ENCODE data around the gene MAP2K5. TPM values are rescaled to one million over a fixed set of nuclear protein-coding genes. Genes with fewer than 3 reads are reported as not detected.

Gene MAP2K5
- total RNA-seq (6.8 and 9.2 TPM in 2 replicates), polyA plus RNA-seq (13.6 and 21.7 TPM in 2 replicates)

GRCh38 chr15:67542420-67543347 is at the start of gene MAP2K5:
MAP2K5 (plus strand) TSS chr15:67542703; CDS start chr15:67543336, 633 bp downstream.
- H3K4me1 ChIP-seq (ENCODE audit: low read depth): no peaks in the 10 kb centered on the region
- TF ChIP-seq, protein P1, sequence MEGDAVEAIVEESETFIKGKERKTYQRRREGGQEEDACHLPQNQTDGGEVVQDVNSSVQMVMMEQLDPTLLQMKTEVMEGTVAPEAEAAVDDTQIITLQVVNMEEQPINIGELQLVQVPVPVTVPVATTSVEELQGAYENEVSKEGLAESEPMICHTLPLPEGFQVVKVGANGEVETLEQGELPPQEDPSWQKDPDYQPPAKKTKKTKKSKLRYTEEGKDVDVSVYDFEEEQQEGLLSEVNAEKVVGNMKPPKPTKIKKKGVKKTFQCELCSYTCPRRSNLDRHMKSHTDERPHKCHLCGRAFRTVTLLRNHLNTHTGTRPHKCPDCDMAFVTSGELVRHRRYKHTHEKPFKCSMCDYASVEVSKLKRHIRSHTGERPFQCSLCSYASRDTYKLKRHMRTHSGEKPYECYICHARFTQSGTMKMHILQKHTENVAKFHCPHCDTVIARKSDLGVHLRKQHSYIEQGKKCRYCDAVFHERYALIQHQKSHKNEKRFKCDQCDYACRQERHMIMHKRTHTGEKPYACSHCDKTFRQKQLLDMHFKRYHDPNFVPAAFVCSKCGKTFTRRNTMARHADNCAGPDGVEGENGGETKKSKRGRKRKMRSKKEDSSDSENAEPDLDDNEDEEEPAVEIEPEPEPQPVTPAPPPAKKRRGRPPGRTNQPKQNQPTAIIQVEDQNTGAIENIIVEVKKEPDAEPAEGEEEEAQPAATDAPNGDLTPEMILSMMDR (IDR thresholded peaks at IDR 0.05; ENCODE audit: low read depth, low read length): no peak
- no peaks in the 10 kb centered on the region for H3K9me3 ChIP-seq (ENCODE audit: low read depth)
- no peaks in the 10 kb centered on the region for H3K36me3 ChIP-seq
- peak; percentile 77 to 88 for DNase-seq (ENCODE audit: low read depth in 1 of 2, low spot score in 1 of 2)
- H3K27me3 ChIP-seq: no peaks in the 10 kb centered on the region
- peak within 1 kb of the TSS; percentile 54 for H3K4me3 ChIP-seq
- peak within 1 kb of the TSS; percentile 11 for H3K27ac ChIP-seq

- DNase-seq (ENCODE audit: low read depth in 1 of 2, low spot score in 1 of 2): no peak
- TF ChIP-seq, protein P1 (IDR thresholded peaks at IDR 0.05; ENCODE audit: low read depth, low read length): no peak
- peaks cover 3% of the 10 kb centered on the region for H3K27me3 ChIP-seq
- H3K27ac ChIP-seq: no peak overlapping the region
- no peak overlapping the region for H3K4me3 ChIP-seq
- no peaks in the 10 kb centered on the region for H3K36me3 ChIP-seq
- no peaks in the 10 kb centered on the region for H3K4me1 ChIP-seq (ENCODE audit: low read depth)
- H3K9me3 ChIP-seq (ENCODE audit: low read depth): no peaks in the 10 kb centered on the region
Observed at GRCh38 chr15:67495585-67495984, 46.9 kb upstream of the MAP2K5 start.

- no peak overlapping the region for H3K27ac ChIP-seq
- peaks cover 32% of the 10 kb centered on the region for H3K27me3 ChIP-seq
- no peaks in the 10 kb centered on the region for H3K4me1 ChIP-seq (ENCODE audit: low read depth)
- H3K4me3 ChIP-seq: no peak overlapping the region
- no peaks in the 10 kb centered on the region for H3K36me3 ChIP-seq
- no peaks in the 10 kb centered on the region for H3K9me3 ChIP-seq (ENCODE audit: low read depth)
- TF ChIP-seq, protein P1 (IDR thresholded peaks at IDR 0.05; ENCODE audit: low read depth, low read length): peak; percentile 44
- peak; percentile 9 to 55 for DNase-seq (ENCODE audit: low read depth in 1 of 2, low spot score in 1 of 2)
Observed at GRCh38 chr15:67501177-67501835, 41.2 kb upstream of the MAP2K5 start.

DNA sequence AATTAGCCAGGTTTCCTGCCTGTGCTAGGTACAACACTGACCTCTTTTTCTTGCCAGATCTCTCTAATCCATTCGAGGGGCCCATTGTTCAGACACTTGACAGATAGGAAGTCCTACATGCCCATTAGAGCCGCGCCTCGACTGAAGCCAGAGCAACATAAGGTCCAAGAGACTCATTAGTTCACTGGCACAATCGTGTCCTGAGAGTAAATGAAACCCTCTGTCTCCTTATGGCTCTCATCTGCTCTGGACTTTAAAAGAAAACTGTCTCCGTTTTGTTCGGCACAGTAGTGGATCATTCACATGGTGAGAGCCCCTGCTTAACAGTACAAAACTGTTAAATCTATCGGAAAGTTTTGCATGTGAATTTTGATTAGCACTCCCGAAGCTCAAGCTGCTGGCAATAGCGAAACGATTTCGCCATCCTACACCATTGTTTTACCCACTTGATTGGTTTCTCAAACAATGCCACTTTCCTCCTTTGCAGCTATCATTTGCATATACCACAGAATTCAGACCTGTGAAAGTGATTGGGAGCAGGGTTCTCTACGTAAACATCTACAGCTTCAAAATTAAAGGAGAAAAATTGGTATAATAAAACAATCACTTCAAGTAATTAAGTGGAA is 40.6 kb upstream of the MAP2K5 start:
- no peaks in the 10 kb centered on the region for H3K4me1 ChIP-seq (ENCODE audit: low read depth)
- H3K9me3 ChIP-seq (ENCODE audit: low read depth): no peaks in the 10 kb centered on the region
- H3K27ac ChIP-seq: no peak overlapping the region
- no peaks in the 10 kb centered on the region for H3K36me3 ChIP-seq
- TF ChIP-seq, protein P1 (IDR thresholded peaks at IDR 0.05; ENCODE audit: low read depth, low read length): no peak
- H3K27me3 ChIP-seq: peaks cover 32% of the 10 kb centered on the region
- H3K4me3 ChIP-seq: no peak overlapping the region
- no peak for DNase-seq (ENCODE audit: low read depth in 1 of 2, low spot score in 1 of 2)

GRCh38 chr15:67504056-67504455 is 38.4 kb upstream of the MAP2K5 start:
- H3K9me3 ChIP-seq (ENCODE audit: low read depth): no peaks in the 10 kb centered on the region
- no peaks in the 10 kb centered on the region for H3K36me3 ChIP-seq
- no peaks in the 10 kb centered on the region for H3K4me1 ChIP-seq (ENCODE audit: low read depth)
- TF ChIP-seq, protein P1 (IDR thresholded peaks at IDR 0.05; ENCODE audit: low read depth, low read length): no peak
- peaks cover 32% of the 10 kb centered on the region for H3K27me3 ChIP-seq
- H3K4me3 ChIP-seq: no peak overlapping the region
- no peak overlapping the region for H3K27ac ChIP-seq
- no peak for DNase-seq (ENCODE audit: low read depth in 1 of 2, low spot score in 1 of 2)

Measured in cardiac muscle cell (in vitro differentiated cells and primary cell).